Heart left ventricle (tissue), 13 donors: Measurements from ENCODE around the gene RPL13.

Experiments used
- CTCF ChIP-seq, 12 donors: fragments of 200-600 bp; sonication (generic) in 4 of 12; IDR thresholded peaks; one replicate each; pipeline versions ENCODE4 v1.5.0 to v1.8.0; 2018 to 2022; ENCODE audit warnings: antibody characterized with exemption in 12 of 12, mild to moderate bottlenecking in 5 of 12
- POLR2A ChIP-seq, 2 donors: fragments of 450-650 bp; IDR thresholded peaks; one replicate each; pipeline ENCODE4 v1.6.1; 2017; ENCODE audit warnings: antibody characterized with exemption in 2 of 2, mild to moderate bottlenecking in 2 of 2, moderate library complexity in 2 of 2
- donor health status: ischemic (EF 13 %, LVEDD 7.1; RV severe dilation, severe dysfunction).
- donor health status: DM: no; HTN: yes; CAD: no.
- donor health status: DM: no; HTN: no; CAD: no.
- donor health status: ischemic (EF 25% LVEDD 6.9; RV normal size, moderate dysfunction).
- donor health status: ischemic (EF 25% LVEDD 5.7; RV mildly dilated, moderate dysfunction).
- donor health status: ischemic (EF 35%, LVEDD 5.7; RV mildly dilated, moderate dysfunction).
- donor health status: nonischemic (EF 11% LVEDD 7.7; RV severe dilation, severe dysfunction).
- donor health status: DM: yes; HTN: yes; CAD: no.
- donor health status: PGD.
- donor health status: ischemic (EF 29% LVEDD 5.4; RV normal size, mild dysfunction).
- donor health status: nonischemic (EF 23%, LVEDD 6.1; RV moderate dilation, normal function).

DNA sequence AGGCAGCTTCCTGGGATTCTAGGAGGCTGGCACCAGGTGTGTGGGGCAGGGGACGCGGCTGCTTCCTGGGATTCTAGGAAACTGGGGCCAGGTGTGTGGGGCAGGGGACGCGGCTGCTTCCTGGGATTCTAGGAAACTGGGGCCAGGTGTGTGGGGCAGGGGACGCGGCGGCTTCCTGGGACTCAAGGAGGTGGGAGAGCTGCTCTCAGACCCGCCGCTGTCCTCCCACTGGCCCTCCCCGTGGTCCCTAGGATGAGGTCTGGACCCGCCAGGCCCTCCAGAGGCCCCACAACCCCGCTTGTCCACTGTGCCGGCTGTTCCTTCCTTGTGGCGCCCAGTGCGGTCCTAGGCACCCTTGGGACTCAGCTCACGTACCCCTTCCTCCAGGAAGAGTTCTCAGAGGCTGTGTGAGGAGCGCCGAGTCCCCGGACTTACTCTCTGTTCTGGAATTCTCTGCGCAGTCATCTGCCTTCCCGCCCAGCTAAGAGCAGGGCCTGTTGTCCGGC, 53.5 kb downstream of the RPL13 start:
- TF ChIP-seq CTCF (IDR thresholded peaks at IDR 0.05) (no peak), POLR2A (IDR thresholded peaks at IDR 0.05) (no peak)
